Measurements from ENCODE around the gene ATG4B.
A peak's percentile ranks its signal among the peaks of the same experiment; 100 is the strongest.

The ATG4B gene

DNA sequence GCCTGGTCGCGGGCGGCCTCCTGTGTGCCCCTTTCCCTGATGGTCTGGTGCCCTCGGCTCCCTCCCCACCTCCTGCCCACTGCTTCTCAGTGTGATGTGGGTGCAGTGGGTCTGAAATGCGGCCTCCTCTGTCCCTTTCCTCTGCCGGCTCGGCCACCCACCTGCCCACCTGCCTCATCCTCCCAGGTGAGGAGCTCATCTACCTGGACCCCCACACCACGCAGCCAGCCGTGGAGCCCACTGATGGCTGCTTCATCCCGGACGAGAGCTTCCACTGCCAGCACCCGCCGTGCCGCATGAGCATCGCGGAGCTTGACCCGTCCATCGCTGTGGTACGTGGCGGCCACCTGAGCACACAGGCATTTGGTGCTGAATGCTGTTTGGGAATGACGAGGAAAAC lies 30.9 kb downstream of the ATG4B start:
- no peak for DNase-seq

DNA sequence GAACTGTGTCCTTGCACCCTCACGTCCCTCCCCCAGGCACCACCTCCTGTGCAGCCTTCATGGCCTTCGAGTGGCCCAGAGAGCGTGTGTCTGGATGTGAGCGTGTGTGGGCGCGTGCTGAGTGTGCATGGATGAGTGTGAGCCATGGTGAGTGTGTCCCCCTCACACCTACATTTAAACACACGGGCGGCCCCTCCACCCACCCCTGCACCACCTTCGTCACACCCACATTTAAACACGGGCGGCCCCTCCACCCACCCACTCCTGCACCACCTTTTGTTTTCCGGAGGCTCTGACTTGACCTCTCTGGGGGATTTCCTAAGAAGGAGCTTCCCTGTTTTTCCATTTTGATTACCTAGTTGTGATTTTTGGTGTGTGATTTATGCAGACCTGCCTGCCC lies 31.3 kb downstream of the ATG4B start:
- no peak for DNase-seq

DNA sequence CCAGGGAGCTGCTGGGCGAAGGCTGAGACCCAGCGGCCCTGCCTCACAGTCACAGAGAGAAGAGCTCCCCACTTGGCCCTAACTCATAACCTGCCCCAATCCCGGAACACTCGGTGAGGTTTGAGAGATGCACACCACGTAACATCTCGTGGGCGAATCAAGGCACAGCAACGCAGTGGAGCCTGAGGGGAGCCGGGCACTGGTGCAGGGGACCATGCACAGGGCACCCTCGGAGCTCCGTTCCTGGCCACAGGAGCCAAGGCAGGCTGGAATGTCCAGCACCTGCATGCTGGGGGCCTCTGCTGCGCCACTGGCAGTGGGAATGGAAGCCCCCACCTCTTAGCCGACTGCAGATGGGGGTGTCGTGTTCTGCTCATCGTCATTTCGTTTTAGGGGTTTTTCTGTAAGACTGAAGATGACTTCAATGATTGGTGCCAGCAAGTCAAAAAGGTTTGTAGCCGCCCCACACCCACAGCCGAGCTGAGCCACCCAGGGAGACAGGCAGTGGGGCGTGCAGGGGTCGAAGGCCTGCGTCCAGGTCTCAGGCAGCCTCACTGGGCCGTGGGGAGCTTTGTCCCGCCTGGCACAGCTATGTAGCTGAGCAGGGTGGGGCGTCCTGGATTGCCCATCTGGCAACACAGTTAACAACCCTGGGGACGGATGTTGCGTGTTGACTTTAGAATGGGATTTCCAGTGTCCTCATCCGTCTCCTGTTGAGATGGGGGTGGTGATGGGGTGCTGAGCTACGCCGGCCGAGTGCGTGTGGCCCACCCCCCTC lies 33.0 kb downstream of the ATG4B start:
- DNase-seq: no peak

GRCh38 chr2:241671457-241672240 lies 34.2 kb downstream of the ATG4B start:
- no peak for DNase-seq

DNA sequence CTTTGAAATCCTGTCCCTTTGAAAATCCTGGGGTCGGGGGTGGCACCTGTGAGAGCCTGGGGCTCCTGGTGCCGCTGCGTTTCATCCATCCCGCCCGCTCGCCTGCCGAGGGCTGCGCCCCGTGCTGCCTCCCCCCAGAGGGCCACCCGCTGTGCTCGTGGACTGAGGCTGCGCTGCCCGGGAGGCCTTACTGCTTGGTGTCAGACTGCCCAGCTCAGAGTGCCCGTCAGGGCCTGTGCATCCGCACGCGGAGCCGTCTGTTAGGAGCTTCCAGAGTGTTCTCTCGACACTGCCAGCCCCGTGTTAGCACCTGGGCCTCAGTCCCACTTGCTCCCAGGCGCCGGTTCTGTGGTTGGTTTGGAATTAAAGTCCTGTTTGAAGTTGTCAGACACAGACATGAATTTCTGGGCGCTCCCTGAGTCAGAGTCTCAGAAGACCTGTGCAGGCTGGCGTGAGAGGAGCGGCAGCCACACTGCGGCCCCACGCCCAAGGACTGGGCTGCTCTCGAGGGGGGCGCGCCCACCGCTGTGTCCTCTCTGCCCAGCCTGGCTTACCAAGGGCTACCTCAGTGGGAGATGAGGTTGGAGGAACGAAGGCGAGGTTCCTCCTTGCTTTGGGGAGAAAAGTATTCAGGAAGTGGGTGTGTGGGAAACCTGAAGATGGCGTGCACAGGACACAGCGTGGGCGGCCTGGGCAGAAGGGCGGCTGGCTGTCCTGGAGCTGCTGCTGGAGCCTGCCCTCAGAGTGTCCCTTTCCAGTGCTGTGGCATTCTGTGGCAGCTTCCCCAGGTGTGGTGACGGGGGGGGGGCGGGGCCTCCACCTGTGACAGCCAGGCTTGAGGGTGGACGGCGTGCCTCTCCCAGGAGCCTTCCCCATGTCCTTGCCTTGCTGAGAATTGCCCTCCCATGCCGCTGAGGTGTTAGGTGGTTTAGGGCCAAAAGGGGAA lies 35.0 kb downstream of the ATG4B start:
- peak in 1 of 3 donors; percentile 4 for DNase-seq

DNA sequence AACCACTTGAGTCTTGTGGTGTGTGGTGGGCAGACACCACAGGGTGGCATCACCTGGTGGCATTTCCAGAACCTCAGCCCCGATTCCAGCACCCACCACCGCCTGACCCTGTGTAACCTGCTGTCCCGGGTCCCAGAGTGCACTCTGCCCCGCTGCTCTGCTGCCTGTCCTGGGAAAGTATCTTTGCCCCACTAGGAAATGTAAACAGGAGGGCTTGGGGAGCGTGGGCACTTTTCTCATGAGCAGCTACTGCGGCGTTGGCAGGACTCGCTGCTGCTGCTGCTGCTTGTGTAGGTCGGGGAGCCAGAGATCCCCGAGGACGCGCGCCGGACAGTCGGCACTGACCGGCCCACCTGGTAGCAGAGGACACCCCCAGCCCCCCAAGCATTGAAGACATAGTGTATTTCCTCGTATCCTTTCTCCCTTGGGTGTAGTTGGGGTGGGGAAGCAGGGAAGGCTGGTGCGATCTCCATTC lies 35.7 kb downstream of the ATG4B start:
- DNase-seq: no peak

DNA sequence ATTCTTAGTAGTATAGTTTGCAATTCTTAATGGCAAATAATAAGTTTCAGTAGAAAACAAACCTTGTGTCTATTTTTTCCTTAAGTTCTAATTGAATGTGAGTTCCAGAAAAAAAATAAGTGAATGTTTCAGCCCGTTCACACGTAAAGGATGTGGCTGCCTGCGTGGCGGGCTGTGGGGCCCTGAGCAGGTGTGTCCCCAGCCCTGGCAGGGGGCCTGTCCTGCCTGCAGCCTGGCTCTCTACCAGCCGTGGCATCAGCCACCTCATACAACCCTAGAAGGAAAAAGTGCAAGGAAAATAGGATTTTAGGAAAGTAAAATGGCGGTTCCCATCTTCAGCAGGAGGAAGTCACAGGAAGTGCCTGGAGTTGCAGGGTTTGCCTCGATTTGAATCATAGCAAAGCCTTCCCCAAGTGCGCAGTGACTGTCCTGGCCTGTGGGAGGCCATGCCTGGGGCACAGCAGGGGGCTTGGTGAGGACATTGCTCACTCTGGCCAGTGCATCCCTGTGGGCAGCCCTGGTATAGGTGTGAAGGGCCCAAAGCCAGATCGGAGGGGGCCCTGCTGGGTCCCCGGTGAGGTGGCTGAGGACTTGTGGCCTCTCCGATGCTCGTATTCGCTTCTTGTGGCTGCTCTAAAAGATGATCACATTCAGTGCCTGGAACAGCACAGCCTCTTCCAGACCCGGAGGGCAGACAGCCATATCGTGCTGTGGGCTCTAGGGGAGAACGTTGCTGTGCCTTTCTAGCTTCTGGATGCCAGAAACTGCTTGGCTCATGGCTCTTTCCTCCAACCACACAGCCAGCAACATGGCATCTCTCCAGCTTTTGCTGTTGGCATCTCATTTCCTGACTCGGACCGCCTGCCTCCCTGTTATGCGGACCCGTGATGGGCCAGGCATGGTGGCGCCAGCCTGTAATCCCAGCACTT lies 36.6 kb downstream of the ATG4B start:
- DNase-seq: no peak

DNA sequence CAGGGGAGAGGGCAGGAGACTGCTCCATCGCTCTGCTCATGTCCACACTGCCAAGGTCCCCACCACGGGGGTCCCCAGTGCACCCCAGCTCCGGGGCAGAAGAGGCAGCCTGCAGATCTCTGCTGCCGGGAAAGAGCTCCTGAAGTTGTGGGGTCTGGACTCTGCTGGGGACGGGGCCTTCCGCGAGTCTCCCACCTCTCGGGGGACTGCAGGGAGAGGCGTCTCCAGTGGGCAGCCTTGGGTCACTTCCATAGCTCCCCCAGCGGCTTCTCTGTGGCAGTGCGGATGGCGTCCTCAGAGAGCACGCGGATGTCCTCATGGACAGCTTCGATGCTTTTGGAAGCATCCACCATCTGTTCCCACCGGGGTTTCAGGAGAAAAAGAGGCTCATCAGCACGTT lies 38.4 kb downstream of the ATG4B start:
- DNase-seq: no peak

DNA sequence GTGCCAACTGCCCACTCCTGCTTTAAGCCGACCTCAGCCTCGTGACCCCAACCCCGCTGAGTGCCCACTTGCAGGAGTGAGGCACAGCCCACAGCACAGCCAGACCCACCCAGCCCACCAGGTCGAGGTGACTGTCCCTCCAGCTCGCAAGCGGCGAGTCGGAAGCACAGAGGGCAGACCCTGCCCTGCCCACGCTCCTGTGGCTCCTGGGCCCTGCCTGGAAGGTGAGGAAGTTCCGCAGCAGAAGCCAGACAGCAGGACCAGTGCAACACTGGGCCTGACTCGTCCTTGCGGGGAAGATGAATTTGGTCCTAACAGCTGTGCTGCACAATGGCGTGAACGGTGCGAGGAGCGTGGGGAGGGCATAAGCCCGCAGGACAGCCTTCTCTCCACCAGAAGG lies 39.2 kb downstream of the ATG4B start:
- no peak for DNase-seq

- no peak for DNase-seq
Observed at GRCh38 chr2:241677392-241677791, 39.9 kb downstream of the ATG4B start.

DNA sequence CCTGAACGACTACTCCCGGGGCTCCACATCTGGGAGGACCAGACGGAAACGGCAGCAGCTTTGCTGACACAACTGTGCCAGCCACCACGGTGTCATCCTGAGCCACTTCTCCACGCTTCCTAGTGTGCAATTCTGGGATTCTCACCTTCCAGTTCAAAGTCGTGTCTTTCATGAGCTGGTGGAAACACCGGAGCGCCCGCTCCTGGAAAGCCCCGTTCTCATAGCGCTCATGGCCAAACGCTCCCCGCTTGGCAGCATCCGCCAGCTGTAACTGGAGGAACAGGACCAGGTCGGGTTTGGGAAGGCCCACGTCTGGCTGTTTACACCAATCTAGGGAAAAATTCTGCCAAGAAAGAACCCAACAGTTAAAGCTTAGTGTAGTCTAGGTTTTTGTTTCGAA lies 40.8 kb downstream of the ATG4B start:
- DNase-seq: no peak

DNA sequence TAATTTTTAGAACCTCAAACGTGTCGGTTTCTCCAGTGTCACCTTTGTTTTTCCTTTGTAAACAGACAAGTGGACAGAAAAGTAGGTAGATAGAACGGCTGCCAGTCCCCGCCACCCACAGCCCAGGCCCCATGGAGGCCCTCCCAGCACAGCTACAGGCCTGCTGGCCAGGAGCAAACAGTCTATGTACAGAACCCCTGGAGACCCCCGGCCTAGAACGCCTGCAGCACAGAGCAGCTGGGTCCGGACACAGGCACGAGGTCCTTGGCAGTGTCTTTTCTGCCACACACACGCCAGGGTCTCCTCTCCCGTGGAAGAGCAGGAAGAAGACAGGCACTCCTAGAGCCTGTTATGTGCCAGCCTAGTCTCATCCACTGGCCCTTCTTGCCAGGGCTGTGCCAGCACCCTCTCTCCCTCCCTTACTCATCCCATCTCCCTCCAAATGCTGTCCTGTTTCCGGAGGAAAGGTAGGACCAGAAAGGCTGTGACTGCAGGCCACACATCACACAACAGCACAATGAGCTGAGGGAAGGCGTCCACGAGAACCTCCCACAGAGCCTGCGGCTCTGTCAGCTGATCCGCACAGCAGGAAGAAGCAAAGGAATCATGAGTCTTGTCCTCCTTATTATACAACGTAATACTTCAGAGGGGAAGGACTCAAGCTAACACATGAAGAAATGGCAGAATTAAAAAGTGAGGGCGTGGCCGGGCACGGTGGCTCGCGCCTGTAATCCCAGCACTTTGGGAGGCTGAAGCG lies 41.5 kb downstream of the ATG4B start:
- no peak for DNase-seq

DNA sequence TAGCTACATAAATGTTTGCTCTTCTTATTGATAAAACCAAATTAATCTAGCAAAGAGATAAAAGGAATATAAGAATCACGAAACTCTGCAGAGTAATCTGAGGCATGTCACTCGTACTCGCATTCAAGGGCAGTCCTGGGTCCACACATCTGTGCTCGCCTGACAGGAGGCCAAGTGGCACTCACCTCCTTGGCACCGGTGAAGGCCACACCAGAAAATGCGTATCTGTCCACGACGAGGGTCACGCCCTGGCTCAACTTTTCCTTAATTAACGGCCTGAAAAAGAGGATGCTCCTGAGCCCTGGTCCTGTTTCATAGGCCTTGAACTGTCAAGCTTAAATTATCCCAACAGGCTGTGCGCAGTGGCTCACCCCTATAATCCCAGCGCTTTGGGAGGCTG lies 42.6 kb downstream of the ATG4B start:
- DNase-seq: no peak

- DNase-seq: peak; percentile 13 to 38 (median 25)
Observed at GRCh38 chr2:241680827-241681599, 43.5 kb downstream of the ATG4B start.

DNA sequence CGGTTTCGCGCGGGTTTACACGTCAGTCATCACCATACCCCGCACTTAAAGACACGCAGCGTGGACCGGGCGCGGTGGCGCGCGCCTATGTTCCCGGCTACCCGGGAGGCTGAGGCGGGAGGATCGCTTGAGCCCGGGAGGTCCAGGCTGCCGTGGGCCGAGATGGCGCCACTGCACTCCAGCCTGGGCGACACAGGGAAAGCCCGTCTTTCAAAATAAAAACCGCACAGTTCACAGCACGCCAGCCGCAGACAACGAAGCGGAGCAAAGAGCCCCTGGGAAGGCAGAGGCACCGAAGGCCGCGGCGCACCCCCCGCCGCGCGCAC lies 48.8 kb downstream of the ATG4B start:
- DNase-seq: no peak

DNA sequence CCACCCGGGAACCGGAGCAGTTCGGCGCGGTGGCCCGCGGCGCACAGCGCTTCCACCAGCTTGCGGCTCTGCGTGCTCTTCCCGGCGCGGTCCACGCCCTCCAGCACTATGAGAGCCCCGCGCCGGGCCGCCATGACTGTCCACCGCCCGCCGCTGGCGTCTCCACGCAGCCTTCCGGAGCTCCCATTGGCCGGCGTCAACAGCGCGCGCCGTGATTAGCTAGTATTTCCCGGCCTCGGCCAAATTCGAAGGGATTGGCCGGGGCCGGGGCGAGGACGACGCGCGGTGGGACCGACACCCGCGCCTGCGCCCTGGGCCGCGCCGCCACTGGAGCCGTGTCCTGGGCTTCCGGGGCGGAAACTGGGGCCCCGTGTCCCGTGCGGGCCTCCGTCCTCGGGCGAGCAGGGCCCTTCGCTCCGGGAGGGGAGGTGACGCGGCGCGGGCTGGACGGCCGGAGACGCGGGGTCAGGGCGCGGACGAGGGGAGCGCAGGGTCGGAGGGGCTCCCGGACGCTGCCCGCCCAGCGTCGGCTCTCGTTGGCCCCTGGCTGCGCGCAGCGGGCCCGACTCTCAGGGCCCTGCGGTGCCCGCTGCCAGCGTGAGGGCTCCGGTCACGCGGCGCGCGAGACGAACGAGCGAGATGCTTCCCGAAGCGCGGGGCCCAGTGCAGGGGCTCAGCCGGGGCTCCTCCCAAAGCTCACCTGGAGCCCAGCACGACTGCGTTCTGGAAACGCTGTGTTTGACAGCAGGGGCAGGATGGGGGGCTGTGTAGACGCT lies 49.3 kb downstream of the ATG4B start, which contains the start of gene DTYMK:
Gene DTYMK (minus strand): TSS at position 166 of the 776 bp plus-strand sequence. CDS start 32 bp downstream, at position 134.
- peak; percentile 99 for DNase-seq

GRCh38 chr2:241689306-241689705 lies 51.8 kb downstream of the ATG4B start:
- no peak for DNase-seq

- no peak for DNase-seq
Observed at GRCh38 chr2:241690202-241690717, 52.8 kb downstream of the ATG4B start.

- DNase-seq: no peak
Observed at GRCh38 chr2:241692448-241692847, 55.0 kb downstream of the ATG4B start.

Data from suppressor macrophage treated with lipopolysaccharide for 1 hour (primary cell).